CD4-positive, alpha-beta T cell treated with Interleukin-6 at 100 ng/mL for 8 hours (primary cell): ENCODE results near the gene SERINC5.

Experiments
- DNase-seq: peaks from one replicate; pipeline ENCODE4 v3.0.0-alpha.2; 2020; ENCODE audit warnings: mixed read lengths, low spot score

Gene SERINC5

GRCh38 chr5:80067531-80068245 is 188.2 kb downstream of the SERINC5 start:
- DNase-seq = no peak

GRCh38 chr5:80067016-80067415 is 188.8 kb downstream of the SERINC5 start:
- DNase-seq = no peak

- no peak for DNase-seq
Observed at GRCh38 chr5:80064124-80064523, 191.7 kb downstream of the SERINC5 start.
